Upper lobe of left lung (tissue), 6 donors: Measurements from ENCODE around the gene COL6A3. TPM values are rescaled to one million over a fixed set of nuclear protein-coding genes. Genes with fewer than 3 reads are reported as not detected.

Source experiments
- ATAC-seq, 2 donors: fragments of 200-7000 bp; cut with Tn5 transposase; one replicate each; pipeline ENCODE4 v1.9.1; 2022; ENCODE audit warnings: mild to moderate bottlenecking in 2 of 2, moderate library complexity in 2 of 2; ENCODE audit not compliant: low FRiP score in 2 of 2
- DNase-seq, 2 donors: peaks; one replicate each; pipeline ENCODE4 v3.0.0-alpha.2; 2019 to 2020
- H3K27ac ChIP-seq, 4 donors: fragments of 200-600 bp; sonication (generic); one replicate each; pipeline ENCODE4 v1.5.1; 2016 to 2019
- H3K27me3 ChIP-seq, 4 donors: fragments of 200-600 bp; sonication (generic); one replicate each; pipeline ENCODE4 v1.5.1; 2017 to 2019
- H3K36me3 ChIP-seq, 4 donors: fragments of 200-600 bp; sonication (generic); one replicate each; pipeline ENCODE4 v1.5.1; 2016 to 2019
- H3K4me1 ChIP-seq, 4 donors: fragments of 200-600 bp; sonication (generic); one replicate each; pipeline ENCODE4 v1.5.1; 2018 to 2019
- H3K4me3 ChIP-seq, 4 donors: fragments of 200-600 bp; sonication (generic); one replicate each; pipeline ENCODE4 v1.5.1; 2017 to 2019; ENCODE audit warnings: mild to moderate bottlenecking in 2 of 4, moderate library complexity in 1 of 4
- H3K9me3 ChIP-seq, 4 donors: fragments of 200-600 bp; sonication (generic); one replicate each; pipeline ENCODE4 v1.5.1; 2018 to 2019
- EP300 ChIP-seq, 4 donors: sonication (generic); formaldehyde crosslinking; IDR thresholded peaks; one replicate each; pipeline ENCODE4 v1.5.1; 2017; ENCODE audit warnings: antibody characterized with exemption in 4 of 4, control low read depth in 2 of 4
- POLR2A ChIP-seq, 4 donors: fragments of 450-650 bp; IDR thresholded peaks; one replicate each; pipeline ENCODE4 v1.5.1; 2016 to 2017; ENCODE audit warnings: antibody characterized with exemption in 4 of 4, mild to moderate bottlenecking in 2 of 4
- POLR2AphosphoS5 ChIP-seq, 2 donors: sonication (generic); formaldehyde crosslinking; IDR thresholded peaks; one replicate each; pipeline ENCODE4 v1.5.1; 2017; ENCODE audit warnings: antibody characterized with exemption in 2 of 2
- WGBS, 2 donors: methylation state at CpG; one replicate each; pipeline ENCODE4 v1.1.5; 2017 to 2018; 5-methylcytosine and 5-hydroxymethylcytosine counted together
- total RNA-seq, 6 donors: library from RNA; depleted of rRNA in 4 of 6; stranded (reverse); fragments of >200 nt in 4 of 6; gene quantifications; one replicate each; pipeline versions ENCODE4 v1.1.0 to v1.2.1, GENCODE V29; 2016 to 2021
- TF ChIP-seq, protein P1 (sequence below), 6 experiments: fragments of 450-650 bp in 4 of 6; fragments of 200-600 bp in 2 of 6; sonication (generic) in 2 of 6; IDR thresholded peaks; one replicate each; pipeline ENCODE4 v1.5.1; 2016 to 2019; ENCODE audit warnings: antibody characterized with exemption in 6 of 6
- donor health status: DM: no; HTN: no; CAD: no; lungs with moderate emphysema.
- donor health status: DM: no; HTN: yes; CAD: no; lungs with severe emphysema.

COL6A3 gene
- total RNA-seq, 6 donors from 2014 or later: 34.4 to 199 (median 71.9) TPM

DNA sequence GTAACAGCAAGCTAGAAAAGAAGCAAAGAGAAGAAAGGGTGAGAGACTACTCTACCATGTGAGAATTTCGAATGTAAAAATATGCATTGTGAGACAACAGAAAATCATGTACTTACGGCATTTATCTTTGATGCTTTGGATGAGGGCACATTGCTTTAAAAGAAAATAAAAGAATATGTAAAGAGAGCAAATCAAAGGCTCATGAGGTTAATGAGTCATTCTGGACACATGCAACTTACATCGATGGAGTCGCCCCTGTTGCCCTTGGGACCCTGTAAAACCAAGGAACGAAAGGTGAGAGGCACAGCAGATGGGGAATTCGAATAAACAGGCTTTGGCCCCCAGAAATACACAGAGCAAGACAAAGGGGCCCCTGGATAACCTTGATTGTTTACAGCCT lies 69.0 kb downstream of the COL6A3 start:
- TF ChIP-seq POLR2AphosphoS5 (IDR thresholded peaks at IDR 0.05): no peak
- no peak for TF ChIP-seq POLR2A (IDR thresholded peaks at IDR 0.05)
- TF ChIP-seq, protein P1, sequence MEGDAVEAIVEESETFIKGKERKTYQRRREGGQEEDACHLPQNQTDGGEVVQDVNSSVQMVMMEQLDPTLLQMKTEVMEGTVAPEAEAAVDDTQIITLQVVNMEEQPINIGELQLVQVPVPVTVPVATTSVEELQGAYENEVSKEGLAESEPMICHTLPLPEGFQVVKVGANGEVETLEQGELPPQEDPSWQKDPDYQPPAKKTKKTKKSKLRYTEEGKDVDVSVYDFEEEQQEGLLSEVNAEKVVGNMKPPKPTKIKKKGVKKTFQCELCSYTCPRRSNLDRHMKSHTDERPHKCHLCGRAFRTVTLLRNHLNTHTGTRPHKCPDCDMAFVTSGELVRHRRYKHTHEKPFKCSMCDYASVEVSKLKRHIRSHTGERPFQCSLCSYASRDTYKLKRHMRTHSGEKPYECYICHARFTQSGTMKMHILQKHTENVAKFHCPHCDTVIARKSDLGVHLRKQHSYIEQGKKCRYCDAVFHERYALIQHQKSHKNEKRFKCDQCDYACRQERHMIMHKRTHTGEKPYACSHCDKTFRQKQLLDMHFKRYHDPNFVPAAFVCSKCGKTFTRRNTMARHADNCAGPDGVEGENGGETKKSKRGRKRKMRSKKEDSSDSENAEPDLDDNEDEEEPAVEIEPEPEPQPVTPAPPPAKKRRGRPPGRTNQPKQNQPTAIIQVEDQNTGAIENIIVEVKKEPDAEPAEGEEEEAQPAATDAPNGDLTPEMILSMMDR (IDR thresholded peaks at IDR 0.05): no peak
- TF ChIP-seq EP300 (IDR thresholded peaks at IDR 0.05): no peak
- Histone ChIP-seq H3K4me3 (no peak overlapping the region), H3K27me3 (no peaks in the 10 kb centered on the region), H3K9me3 (no peaks in the 10 kb centered on the region), H3K27ac (no peak overlapping the region), H3K4me1 (no peaks in the 10 kb centered on the region), H3K36me3 (peaks cover 0 to 13% (median 2%) of the 10 kb centered on the region in 4 donors)
- 89% methylated on average over 6 of the region's 6 CpGs for WGBS, 2 donors
- DNase-seq (no peak), ATAC-seq (no peak)

DNA sequence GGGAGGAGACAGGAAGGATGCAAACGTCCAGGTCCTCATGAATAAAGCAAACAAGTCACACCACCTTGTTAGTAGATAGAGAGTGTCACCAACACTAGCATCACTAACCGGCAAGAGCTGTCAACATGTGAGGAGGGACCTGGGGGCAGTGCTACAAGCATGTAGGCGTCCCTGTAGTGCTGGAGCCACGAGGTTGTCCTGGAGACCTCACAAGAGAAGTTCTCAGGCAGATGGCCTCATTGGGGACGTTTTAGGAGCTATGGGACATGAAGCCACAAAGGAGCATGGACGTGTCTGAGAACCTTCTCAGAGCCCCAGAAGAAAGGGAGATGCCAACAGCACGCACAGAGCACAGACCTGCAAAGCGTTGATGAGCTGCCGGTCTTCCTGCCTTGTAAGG lies 70.0 kb downstream of the COL6A3 start:
- no peak for ATAC-seq
- no peaks in the 10 kb centered on the region for H3K27me3 ChIP-seq
- H3K36me3 ChIP-seq: peaks cover 0 to 16% (median 2%) of the 10 kb centered on the region in 4 donors

DNA sequence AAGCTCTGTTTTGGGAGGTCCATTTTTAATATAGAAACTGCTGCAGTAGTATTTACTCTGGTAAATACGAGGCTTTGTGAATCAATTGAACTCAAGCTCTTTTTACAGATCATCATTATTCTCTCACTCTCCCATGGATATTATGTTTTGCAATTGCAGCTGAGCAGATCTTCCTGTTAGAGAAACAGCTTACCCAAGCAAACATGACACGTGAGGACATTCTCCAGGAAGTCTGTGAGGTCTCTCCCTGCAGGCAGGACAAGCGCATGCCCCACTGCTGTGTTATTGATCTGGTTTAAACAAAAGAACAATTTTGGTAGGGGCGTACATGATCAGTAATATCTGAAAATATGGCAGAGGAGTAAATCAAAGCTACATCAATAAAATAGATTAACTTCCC lies 72.1 kb downstream of the COL6A3 start:
- Histone ChIP-seq H3K9me3 (no peaks in the 10 kb centered on the region), H3K4me1 (no peaks in the 10 kb centered on the region), H3K36me3 (peaks cover 0 to 13% (median 0%) of the 10 kb centered on the region in 4 donors), H3K27me3 (no peaks in the 10 kb centered on the region), H3K27ac (peak overlapping the region in 1 of 4 donors; percentile 31), H3K4me3 (no peak overlapping the region)
- WGBS, 2 donors: 45 to 55% methylated on average over 4 of the region's 4 CpGs
- TF ChIP-seq POLR2AphosphoS5 (IDR thresholded peaks at IDR 0.05) (no peak), EP300 (IDR thresholded peaks at IDR 0.05) (no peak), POLR2A (IDR thresholded peaks at IDR 0.05) (no peak)
- TF ChIP-seq, protein P1 (IDR thresholded peaks at IDR 0.05): no peak
- ATAC-seq: peak in 1 of 2 donors; percentile 55
- no peak for DNase-seq

More for the DNA sequence above, 70.0 kb downstream of the COL6A3 start:
- no peak overlapping the region for H3K4me3 ChIP-seq
- no peaks in the 10 kb centered on the region for H3K4me1 ChIP-seq
- TF ChIP-seq, protein P1 (IDR thresholded peaks at IDR 0.05): no peak
- TF ChIP-seq POLR2A (IDR thresholded peaks at IDR 0.05) (no peak), POLR2AphosphoS5 (IDR thresholded peaks at IDR 0.05) (no peak), EP300 (IDR thresholded peaks at IDR 0.05) (no peak)
- 76% methylated on average over 8 to 9 of the region's 9 CpGs for WGBS, 2 donors
- DNase-seq: no peak
- H3K9me3 ChIP-seq: no peaks in the 10 kb centered on the region
- no peak overlapping the region for H3K27ac ChIP-seq

DNA sequence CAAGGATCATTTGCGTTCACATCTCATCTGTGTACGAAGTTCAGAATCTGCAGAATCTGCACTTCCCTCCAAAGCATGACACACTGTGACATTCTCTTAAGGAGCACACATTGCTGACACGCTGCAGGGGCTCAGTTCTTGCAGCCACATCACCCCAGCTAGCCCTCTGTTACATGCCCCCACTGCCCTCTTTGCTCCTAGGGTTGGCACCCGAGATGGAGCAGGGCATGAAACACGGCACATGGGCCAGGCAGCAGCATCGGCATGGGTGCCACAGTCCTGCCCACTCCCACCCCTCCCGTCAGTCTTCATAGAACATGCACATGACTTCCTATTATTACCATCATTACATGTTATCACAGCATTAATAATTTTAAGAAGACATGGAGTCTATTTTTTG lies 76.4 kb downstream of the COL6A3 start:
- Histone ChIP-seq H3K27me3 (no peaks in the 10 kb centered on the region), H3K27ac (no peak overlapping the region), H3K9me3 (no peaks in the 10 kb centered on the region), H3K4me1 (no peaks in the 10 kb centered on the region), H3K36me3 (peaks cover 0 to 22% (median 0%) of the 10 kb centered on the region in 4 donors), H3K4me3 (no peak overlapping the region)
- peak in 1 of 2 donors; percentile 13 for DNase-seq
- TF ChIP-seq POLR2AphosphoS5 (IDR thresholded peaks at IDR 0.05) (no peak), POLR2A (IDR thresholded peaks at IDR 0.05) (no peak), EP300 (IDR thresholded peaks at IDR 0.05) (no peak)
- TF ChIP-seq, protein P1 (IDR thresholded peaks at IDR 0.05): no peak
- WGBS, 2 donors: 82 to 87% methylated on average over 7 of the region's 7 CpGs
- ATAC-seq: no peak

DNA sequence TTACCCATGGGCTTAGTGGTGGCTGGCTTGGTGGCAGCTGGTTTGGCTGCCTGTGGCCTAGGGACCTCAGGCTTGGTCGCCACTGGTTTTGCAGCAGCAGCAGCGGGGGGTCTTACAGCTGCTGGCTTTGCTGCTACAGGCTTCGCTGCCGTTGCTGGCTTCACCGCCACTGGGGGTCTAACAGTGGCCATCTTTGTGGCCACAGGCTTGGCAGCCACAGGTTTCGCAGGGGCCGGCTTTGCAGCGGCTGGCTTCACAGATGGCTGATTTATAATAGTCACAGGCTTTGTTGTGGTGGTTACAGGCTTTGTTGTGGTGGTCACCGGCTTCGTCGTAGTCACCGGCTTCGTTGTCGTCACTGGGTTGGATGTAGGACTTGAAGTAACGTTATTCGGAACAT lies 77.8 kb downstream of the COL6A3 start:
- DNase-seq: no peak
- TF ChIP-seq, protein P1 (IDR thresholded peaks at IDR 0.05): no peak
- TF ChIP-seq POLR2A (IDR thresholded peaks at IDR 0.05) (no peak), POLR2AphosphoS5 (IDR thresholded peaks at IDR 0.05) (no peak), EP300 (IDR thresholded peaks at IDR 0.05) (no peak)
- Histone ChIP-seq H3K9me3 (no peaks in the 10 kb centered on the region), H3K36me3 (peaks cover 0 to 22% (median 0%) of the 10 kb centered on the region in 4 donors), H3K27ac (no peak overlapping the region), H3K4me1 (no peaks in the 10 kb centered on the region), H3K4me3 (no peak overlapping the region), H3K27me3 (no peaks in the 10 kb centered on the region)
- ATAC-seq: no peak
- 91 to 93% methylated on average over 14 to 16 of the region's 16 CpGs for WGBS, 2 donors
